GM19397 (cell line): ENCODE data around the gene PRDM11.

ENCODE experiments used
- ATAC-seq: cut with Tn5 transposase; IDR thresholded peaks from one replicate; pipeline ENCODE4 v1.9.1; 2021; ENCODE audit warnings: mild to moderate bottlenecking, moderate library complexity; ENCODE audit not compliant: unreplicated experiment

PRDM11 gene

DNA sequence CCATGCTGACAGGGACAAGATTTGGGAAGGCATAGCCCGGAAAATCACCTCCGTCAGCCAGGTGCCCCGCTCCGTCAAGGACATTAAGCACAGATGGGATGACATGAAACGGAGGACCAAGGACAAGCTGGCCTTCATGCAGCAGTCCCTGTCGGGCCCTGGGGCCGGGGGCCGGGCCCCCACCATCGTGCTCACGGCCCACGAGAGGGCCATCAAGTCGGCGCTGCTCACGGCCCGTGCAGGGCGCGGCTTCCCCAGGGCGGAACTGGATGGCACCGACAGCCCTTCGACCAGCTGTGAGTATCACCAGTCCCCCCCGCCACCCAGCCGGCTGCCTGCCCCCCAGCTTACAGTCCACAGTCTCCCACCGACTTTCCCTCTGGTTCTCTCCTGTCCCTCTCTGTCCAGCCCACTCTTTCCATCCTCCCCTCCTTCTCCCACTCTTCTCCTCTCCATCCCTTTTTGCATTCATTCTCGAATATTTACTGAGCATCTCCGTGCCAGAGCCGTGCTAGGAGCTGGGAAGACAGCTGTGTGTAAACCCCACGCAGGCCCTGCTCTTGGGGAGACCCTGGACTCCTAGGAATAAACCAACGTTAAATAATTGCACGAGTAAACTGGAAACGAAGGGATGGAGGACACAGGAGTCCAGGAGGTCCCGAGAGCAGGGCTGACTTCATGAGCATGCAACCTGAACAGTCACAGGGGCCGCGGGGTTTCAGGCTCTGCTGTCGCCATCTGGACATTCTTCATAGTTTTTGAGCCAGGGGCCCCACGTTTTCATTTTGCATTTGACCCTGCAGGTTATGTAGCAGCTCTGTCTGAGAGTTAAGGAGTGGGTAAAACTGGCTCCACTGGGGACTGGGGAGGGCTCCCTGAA lies 62.8 kb downstream of the PRDM11 start:
- ATAC-seq = no peak

DNA sequence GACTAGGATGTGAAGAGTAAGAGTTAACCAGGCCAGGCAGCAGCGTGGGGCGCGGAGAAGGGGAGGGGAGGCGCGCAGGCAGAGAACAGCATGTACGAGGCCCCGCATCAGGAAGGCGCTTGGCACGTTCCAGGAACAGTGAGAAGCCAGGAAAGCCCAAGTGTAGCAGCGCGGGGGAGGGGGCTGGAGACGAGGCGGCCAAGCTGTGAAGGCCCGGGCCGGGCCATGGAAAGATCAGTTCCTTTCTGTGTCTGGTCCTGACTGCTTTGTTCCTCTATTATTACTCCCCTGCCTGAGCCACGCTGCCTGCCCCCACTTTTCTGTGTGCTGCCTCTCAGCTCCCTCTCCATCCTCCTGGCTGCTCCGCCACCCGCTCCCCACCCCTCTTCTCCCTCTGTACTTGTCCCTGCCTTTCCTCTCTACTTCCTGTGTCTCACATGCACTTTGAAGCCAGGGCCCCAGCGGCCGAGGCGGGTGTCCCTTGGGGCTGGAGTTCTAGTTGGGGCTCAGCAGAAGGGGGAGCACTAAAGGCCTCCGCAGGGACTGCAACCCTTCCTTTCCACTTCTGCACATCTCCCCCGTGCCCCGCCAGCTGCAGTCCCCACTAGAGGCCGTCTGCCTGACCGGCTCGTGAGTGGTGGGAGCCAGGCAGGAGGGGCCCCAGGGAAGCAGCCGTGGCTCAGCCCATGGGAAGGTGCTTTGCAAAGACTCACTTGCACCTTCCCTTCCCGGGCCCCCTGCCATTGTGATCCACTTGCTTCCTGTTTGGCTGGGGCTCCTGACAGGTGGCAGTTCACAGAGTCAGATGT lies 63.7 kb downstream of the PRDM11 start:
- ATAC-seq = no peak

DNA sequence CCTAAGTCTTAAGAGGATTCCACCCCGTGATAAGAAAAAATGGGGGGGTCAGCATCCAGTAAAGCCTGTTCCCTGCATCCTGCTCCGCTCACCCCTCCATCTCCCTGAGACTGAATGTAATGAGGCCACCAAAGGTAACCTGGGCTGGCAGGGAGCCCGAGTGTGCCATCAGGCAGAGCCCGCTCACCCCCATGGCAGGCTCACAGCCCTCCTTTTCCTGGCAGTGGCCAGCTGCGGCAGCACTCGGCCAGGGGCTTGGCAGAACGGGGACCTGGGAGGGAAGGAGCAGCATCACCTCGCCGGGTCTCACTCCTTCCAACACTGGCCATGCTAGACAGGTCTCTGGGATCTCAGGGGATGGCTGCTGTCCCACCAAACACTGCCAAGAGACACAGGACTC lies 64.4 kb downstream of the PRDM11 start:
- no peak for ATAC-seq

GRCh38 chr11:45211732-45212131 lies 65.3 kb downstream of the PRDM11 start:
- no peak for ATAC-seq

- no peak for ATAC-seq
Measured at GRCh38 chr11:45212566-45213315, 66.3 kb downstream of the PRDM11 start.

DNA sequence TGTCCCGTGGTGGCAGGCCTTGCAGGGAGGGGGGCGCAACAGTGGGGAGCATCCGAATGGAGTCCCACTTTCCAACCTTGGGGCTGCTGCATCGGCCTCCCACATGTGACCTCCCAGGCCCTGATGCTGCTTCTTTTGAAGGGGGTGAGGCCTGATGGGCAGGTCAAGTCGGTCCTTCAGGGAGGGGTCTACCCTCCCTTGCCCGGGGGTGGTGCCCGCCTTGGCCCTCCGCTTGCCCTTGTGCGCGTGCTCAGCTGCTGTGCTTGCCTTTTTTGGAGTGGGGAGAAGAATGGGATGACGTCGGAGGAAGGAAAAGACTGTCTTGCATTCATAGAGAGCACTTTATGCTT lies 66.9 kb downstream of the PRDM11 start:
- no peak for ATAC-seq

DNA sequence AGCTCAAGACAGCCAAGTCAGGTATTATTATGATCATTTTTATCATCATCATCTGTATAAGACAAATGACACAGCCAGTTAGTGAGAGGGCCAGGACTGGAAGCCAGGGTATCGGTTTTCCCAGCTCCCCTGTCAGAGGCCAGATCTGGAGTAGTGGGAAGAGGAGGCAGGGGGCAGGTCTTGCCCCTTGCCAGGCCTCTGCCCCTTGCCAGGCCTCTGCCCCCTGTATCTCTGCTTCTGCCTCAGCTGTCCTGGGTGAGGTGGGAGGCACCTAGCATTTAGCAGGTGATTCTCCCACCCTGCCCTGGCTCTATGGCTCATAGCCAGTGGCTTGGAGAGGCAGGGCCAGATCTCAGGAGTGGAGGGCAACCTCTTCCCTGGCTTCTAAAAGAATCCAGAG lies 67.3 kb downstream of the PRDM11 start:
- no peak for ATAC-seq

GRCh38 chr11:45215098-45215865 lies 68.8 kb downstream of the PRDM11 start:
- ATAC-seq = no peak

GRCh38 chr11:45216031-45216430 lies 69.6 kb downstream of the PRDM11 start:
- ATAC-seq = no peak

- ATAC-seq = no peak
Measured at GRCh38 chr11:45216901-45217300, 70.5 kb downstream of the PRDM11 start.

GRCh38 chr11:45217991-45218390 lies 71.6 kb downstream of the PRDM11 start:
- ATAC-seq = no peak

- ATAC-seq = no peak
Measured at GRCh38 chr11:45218705-45219104, 72.3 kb downstream of the PRDM11 start.

- ATAC-seq = no peak
Measured at GRCh38 chr11:45219411-45219810, 73.0 kb downstream of the PRDM11 start.

DNA sequence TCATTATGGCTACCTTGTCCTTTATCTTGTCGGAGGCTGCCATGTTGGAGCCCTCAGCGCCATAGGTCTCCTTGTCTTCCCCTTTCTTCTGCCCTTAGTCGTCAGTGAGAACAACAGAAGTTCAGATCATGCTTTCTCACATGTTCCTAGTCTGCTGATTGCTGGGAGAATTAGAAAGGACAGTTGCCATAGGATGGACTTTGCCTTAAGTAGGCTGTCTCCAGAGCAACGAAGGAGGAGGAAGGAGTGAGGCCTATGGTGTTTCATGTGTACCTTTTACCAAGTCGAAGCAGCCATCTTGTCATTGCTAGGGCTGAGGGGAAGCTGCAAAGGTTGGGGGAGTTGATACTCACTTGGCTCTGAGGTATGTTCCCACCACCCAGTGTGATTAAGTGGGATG lies 77.1 kb downstream of the PRDM11 start:
- no peak for ATAC-seq

DNA sequence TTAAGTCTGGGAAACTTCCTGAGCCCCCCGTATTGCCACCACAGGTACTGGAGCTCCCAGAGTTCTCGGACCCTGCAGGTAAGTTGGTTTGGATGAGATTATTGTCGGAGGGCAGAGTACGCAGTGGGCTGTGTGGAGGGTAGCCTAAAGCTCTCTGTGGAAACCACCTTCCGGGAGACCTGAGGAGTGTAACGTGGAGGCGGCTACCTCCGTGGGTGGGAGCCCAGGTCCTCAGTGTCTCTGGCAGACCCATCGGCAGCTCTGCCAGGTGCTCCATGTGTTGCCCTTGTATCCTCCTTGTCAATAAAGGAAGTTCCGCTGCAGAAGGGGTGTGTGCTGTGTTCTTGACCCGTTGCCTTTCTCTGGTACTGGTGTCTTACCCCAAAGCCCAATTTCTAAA lies 78.3 kb downstream of the PRDM11 start:
- no peak for ATAC-seq

- no peak for ATAC-seq
Measured at GRCh38 chr11:45225277-45225676, 78.8 kb downstream of the PRDM11 start.

DNA sequence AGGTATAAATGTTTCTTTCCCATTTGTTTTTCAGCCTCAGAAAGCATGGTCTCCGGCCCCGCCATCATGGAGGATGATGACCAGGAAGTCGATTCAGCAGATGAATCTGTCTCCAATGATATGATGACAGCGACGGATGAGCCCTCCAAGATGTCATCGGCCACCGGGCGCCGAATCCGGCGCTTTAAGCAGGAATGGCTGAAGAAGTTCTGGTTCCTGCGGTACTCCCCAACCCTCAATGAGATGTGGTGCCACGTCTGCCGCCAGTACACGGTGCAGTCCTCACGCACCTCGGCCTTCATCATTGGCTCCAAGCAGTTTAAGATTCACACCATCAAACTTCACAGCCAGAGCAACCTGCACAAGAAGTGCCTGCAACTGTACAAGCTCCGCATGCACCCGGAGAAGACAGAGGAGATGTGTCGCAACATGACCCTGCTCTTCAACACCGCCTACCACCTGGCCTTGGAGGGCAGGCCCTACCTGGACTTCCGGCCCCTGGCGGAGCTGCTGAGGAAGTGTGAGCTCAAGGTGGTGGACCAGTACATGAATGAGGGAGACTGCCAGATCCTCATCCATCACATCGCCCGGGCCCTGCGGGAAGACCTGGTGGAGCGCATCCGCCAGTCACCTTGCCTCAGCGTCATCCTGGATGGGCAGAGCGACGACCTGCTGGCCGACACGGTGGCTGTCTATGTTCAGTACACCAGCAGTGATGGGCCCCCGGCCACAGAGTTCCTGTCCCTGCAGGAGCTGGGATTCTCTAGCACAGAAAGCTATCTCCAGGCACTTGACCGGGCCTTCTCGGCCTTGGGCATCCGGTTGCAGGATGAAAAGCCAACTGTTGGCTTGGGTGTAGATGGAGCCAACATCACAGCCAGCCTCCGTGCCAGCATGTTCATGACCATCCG lies 79.8 kb downstream of the PRDM11 start:
- no peak for ATAC-seq

DNA sequence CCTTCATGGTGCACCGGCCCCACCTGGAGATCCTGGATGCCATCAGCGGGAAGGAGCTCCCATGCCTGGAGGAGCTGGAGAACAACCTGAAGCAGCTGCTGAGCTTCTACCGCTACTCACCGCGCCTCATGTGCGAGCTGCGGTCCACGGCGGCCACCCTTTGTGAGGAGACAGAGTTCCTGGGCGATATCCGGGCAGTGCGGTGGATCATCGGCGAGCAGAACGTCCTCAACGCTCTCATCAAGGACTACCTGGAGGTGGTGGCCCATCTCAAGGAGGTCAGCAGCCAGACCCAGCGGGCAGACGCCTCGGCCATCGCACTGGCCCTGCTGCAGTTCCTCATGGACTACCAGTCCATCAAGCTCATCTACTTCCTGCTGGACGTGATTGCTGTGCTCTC lies 80.5 kb downstream of the PRDM11 start:
- no peak for ATAC-seq

DNA sequence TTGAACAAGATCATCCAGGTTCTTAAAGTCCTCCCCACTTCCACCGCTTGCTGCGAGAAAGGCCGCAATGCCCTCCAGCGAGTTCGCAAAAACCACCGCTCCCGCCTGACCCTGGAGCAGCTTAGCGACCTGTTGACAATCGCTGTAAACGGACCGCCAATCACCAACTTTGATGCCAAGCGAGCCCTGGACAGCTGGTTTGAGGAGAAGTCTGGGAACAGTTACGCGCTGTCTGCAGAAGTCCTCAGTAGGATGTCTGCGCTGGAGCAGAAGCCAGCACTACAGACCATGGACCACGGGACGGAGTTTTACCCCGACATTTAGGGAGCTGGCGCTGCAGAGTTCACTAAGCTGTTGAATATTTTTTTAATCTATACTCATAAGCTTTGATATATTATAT lies 81.4 kb downstream of the PRDM11 start:
- ATAC-seq = no peak
